NB4 (cell line): ENCODE results near the gene DGKB.

Experiments
- CTCF ChIP-seq: IDR thresholded peaks from one replicate; pipeline ENCODE4 v1.5.1; 2012; ENCODE audit warnings: low read depth, low read length
- MAX ChIP-seq: IDR thresholded peaks from 2 replicates; pipeline ENCODE4 v1.6.1; 2011; ENCODE audit warnings: low read depth, low read length
- POLR2A ChIP-seq: IDR thresholded peaks from 2 replicates; pipeline ENCODE4 v1.6.1; 2011; ENCODE audit warnings: mild to moderate bottlenecking; ENCODE audit not compliant: insufficient read length; ENCODE audit errors: extremely low read depth

GRCh38 chr7:14207711-14208110 lies 694.8 kb downstream of the DGKB start:
- TF ChIP-seq CTCF (no peak), MAX (no peak), POLR2A (no peak)
